Measurements from ENCODE around the gene ANKRD66. TPM values are rescaled to one million over a fixed set of nuclear protein-coding genes. Genes with fewer than 3 reads are reported as not detected.

ANKRD66 gene
- total and polyA plus RNA-seq, 9 donors, result 0.31 to 2.3 (median 0.79) TPM

Other genes with a start within 250 kb of the ANKRD66 start
- gene CYP39A1, start 94.1 kb upstream of the ANKRD66 start, total RNA-seq, result 2.9 TPM
- 1 to 10 TPM in 7 of 8 donors, under 1 TPM in 1; 0.90 to 3.1 (median 1.8) TPM for gene CYP39A1, start 94.1 kb upstream of the ANKRD66 start, polyA plus RNA-seq (ENCODE audit: insufficient read depth in 1 of 8, insufficient read length in 8 of 8, low replicate concordance in 1 of 8)
- 18.6 TPM for gene SLC25A27, start 94.0 kb upstream of the ANKRD66 start, total RNA-seq
- gene SLC25A27, start 94.0 kb upstream of the ANKRD66 start, polyA plus RNA-seq (ENCODE audit: insufficient read depth in 1 of 8, insufficient read length in 8 of 8, low replicate concordance in 1 of 8), result 10 to 100 TPM in 7 of 8 donors, 1 to 10 TPM in 1; 8.6 to 29.0 (median 14.8) TPM
- 0.22 TPM for gene TDRD6, start 59.0 kb upstream of the ANKRD66 start, total RNA-seq
- 1 to 10 TPM in 3 of 8 donors, under 1 TPM in 5; 0.21 to 1.2 (median 0.65) TPM for gene TDRD6, start 59.0 kb upstream of the ANKRD66 start, polyA plus RNA-seq (ENCODE audit: insufficient read depth in 1 of 8, insufficient read length in 8 of 8, low replicate concordance in 1 of 8)
- gene PLA2G7, start 11.6 kb upstream of the ANKRD66 start, total RNA-seq, result 1.2 TPM
- 1 to 10 TPM in 6 of 8 donors, under 1 TPM in 2; 0.75 to 1.7 (median 1.2) TPM for gene PLA2G7, start 11.6 kb upstream of the ANKRD66 start, polyA plus RNA-seq (ENCODE audit: insufficient read depth in 1 of 8, insufficient read length in 8 of 8, low replicate concordance in 1 of 8)
- not detected for gene MEP1A, start 46.5 kb downstream of the ANKRD66 start, total RNA-seq
- gene MEP1A, start 46.5 kb downstream of the ANKRD66 start, polyA plus RNA-seq (ENCODE audit: insufficient read depth in 1 of 8, insufficient read length in 8 of 8, low replicate concordance in 1 of 8), result 10 to 100 TPM in 1 of 8 donors, 1 to 10 TPM in 1, under 1 TPM in 4, not detected in 2; 0.04 to 24.9 (median 0.16) TPM
- 28.5 TPM for gene ADGRF5, start 175.0 kb downstream of the ANKRD66 start, total RNA-seq
- 10 to 100 TPM; 19.1 to 28.7 (median 24.9) TPM for gene ADGRF5, start 175.0 kb downstream of the ANKRD66 start, polyA plus RNA-seq (ENCODE audit: insufficient read depth in 1 of 8, insufficient read length in 8 of 8, low replicate concordance in 1 of 8)